Stimulated activated CD4-positive, alpha-beta T cell treated with anti-CD3 and anti-CD28 coated beads, Interleukin-15, amount 100 ng/mL, for 24 hours (primary cell): ENCODE measurements around the gene CMTM2.
"Not testable (repeated sequence)": the region's sequence is repeated elsewhere in the genome, so short reads cannot be mapped to it uniquely, and the experiment has no call there.

Experiments
- DNase-seq: peaks from one replicate; pipeline ENCODE4 v3.0.0-alpha.2; 2020

Gene CMTM2

DNA sequence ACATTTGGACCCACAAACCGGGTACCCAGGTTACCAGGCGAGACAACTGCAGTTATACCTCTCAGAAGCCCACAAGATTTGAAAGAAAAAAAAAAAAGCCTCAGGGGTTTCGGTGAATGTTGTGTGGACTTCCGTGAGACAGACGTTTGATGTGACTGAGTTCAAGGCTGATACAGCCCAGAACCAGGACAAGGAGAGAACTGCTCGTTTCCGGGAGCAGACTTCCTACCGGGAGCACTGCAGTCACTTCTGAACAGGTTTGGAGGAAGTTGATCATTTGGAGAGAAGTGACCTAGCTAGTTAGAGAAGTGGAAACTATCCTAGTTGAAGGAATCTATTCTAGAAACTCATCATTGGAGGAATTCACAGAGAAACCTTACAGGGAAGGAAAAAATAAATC is 26.0 kb upstream of the CMTM2 start:
- peak; percentile 14 for DNase-seq

DNA sequence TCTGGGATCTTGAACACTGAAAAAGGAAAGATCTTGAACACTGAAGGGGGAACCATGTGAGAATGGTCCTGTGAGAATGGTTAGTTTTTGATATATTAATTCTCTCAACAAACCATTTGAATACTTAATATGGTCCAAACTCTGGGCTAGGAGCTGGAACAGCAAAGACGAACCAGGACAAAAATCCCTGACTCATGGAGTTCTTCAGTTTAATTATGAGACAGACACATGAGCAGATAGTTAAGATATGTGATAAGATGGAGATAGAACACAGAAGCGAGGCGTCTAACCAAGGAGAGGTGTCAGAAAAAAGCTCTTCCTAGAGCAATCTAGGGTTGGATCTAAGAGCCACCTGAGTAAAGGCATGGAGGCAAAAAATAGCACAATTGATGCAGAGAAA is 25.2 kb upstream of the CMTM2 start:
- DNase-seq: no peak

DNA sequence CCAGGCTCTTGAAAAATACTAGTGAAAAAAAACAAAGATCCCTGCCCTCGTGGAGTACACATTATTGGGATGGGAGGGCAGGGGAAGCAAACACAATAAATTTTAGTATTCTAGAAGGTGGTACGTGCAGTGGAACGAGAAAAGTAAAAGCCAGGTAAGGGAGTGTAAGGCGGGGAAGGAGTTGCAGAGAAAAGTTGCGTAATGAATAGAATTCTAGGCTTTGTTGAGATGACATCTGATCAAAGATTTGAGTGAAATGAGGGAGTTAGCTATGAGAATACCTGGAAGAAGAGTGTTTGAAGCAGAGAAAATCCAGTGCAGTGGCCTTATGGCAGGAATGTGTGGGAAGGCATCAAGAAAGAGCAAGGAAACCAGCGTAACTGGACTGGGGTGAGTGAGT is 24.8 kb upstream of the CMTM2 start:
- no peak for DNase-seq

DNA sequence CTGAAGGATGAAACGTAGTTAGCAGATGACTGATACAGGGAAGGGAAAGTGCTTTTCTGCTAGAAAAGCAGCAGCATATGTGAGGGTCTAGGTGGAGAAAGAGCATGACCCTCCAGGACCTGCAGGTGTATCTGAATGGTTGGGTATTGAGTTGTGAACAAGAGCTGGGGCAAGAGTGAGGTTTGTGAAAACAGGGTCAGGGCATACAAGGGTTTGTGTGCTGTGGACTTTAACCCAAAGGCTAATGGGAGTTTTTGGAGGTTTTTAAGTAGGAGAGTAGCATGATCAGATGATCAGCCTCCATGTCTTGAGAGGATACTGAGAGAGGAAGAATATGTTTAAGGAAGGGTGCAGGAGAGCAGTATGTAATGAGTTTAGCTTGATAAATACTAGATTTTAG is 19.2 kb upstream of the CMTM2 start:
- no peak for DNase-seq

DNA sequence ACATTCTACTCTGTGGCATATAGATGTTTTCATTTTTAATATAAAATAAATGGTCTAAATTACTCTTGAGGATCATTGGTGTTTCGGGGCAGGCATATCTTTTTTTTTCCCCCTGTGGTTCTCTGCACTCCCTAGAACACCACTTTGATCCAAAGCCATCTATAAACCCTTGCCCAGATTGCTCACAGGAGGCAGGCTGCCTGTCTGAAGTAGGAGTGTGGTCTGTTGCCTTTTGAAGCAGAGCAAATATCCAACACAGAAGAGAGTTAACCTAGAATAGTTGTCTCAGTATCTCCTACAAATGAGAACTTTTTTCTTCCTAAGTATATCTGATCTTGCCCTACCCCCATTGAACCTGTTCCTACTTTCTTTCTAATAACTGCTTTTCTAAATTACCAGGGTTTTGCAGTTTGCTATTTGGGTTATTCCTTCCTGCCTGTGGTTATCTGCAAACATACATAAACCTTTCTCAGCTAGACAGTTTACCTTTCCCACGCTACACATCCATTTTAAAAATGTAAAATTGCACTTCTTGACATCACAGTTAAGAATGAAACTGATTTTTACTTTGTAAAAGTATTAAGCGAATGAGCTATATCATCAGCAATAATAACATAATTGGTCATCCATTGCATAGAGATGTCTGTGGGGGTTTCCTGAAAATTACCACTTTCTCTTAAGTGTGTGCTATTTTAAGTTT is 17.7 kb upstream of the CMTM2 start:
- no peak for DNase-seq

DNA sequence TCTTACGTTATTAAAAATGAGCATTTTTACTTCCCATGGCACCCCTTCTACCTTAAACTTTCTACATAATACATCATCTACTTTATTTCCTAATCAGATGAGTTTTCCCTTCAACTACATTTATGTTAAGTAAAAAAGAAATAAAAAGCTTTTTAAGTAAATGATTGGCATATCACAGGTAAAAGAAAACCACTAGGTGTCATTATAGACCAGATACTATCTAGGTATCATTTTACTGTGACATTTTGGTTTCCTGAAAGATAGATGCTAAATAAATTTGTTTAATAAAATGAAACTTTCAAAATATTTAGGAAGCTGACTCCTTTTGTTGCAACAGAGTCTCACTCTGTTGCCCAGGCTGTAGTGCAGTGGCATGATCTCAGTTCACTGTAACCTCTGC is 16.9 kb upstream of the CMTM2 start:
- no peak for DNase-seq

DNA sequence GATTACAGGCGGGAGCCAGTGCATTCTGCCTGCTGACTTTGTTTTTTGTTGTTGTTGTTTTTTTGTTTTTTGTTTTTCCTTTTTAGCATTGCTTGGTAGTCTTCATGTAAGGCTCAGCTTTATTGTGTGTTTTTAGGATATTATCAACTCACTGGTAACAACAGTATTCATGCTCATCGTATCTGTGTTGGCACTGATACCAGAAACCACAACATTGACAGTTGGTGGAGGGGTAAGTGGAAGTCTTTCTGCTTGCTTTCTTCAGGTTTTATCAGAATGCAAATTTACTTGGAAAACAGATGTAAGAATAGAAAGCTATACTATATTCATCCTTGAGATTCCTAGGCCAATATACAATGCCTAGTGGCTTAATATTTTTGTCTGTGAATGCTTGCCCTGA is 16.3 kb upstream of the CMTM2 start:
- no peak for DNase-seq

DNA sequence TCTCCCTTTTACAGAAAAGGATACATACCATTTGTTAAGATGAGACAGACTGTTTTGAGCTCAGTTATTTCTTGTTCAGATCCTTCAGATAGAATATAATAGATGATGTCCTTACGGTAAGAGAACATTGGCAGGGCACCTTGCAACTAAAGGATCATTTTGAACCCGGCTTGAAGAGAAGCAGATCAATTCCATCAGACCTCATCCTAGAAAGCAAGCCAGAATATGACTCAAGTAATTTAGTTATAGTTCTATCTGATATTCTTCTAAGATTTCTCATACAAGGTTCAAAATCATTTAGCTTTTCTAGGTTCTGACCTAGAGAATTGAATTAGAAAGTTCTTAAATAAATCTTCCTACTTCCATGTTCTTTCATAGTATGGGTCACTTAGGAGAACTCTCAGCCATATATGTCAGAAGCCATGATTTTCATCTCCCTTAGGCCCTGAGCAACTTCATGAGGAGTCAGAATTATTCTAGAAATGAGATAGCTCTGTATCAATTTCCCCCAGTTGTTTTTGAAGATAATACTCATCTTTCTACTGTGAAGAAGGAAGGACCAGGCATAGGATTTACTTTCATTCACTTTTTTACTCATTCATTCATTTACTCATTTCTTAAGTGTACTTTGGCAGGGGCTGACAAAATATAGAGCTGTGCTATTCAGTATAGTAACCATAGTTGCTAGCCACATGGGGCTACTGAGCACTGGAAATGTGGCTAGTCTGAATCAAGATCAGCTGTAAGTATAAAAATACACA is 15.5 kb upstream of the CMTM2 start:
- peak; percentile 27 for DNase-seq

DNA sequence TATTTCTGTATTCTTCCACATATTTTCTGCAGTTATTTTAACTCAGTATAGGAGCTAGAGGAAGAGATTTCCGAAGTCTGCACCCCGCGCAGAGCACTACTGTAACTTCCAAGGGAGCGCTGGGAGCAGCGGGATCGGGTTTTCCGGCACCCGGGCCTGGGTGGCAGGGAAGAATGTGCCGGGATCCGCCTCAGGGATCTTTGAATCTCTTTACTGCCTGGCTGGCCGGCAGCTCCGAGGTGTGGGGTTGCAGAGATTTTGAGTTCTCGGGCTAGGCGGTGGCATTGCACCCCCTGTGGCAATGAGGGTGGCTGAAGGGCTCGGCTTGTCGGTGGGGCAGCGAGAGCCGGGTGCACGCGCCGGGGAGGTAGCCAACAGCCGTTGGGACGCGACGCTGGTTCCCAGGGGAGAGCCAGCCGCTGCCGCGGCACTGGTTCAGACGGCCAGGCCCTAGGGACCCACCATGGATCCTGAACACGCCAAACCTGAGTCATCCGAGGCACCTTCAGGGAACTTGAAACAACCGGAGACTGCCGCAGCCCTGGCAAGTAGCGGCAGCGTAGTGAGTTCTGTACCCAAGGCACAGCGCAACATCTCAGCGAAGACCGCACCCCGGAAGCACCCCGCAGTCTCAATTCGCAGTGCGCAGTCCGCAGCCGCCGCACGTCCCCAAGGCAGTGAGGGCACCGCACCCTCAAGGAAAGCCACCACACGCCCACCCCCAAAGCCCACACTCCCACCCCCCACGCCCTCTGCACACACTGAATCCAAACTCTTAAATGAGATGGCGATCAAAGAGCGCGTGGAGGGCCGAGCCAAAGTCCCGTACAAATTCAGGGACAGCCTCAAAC is 13.0 kb upstream of the CMTM2 start, which contains the start of gene CMTM1:
TSS of gene CMTM1 (plus strand) at position 389 of the 851 bp plus-strand sequence. CDS start at position 464, 75 bp downstream.
- no peak for DNase-seq

DNA sequence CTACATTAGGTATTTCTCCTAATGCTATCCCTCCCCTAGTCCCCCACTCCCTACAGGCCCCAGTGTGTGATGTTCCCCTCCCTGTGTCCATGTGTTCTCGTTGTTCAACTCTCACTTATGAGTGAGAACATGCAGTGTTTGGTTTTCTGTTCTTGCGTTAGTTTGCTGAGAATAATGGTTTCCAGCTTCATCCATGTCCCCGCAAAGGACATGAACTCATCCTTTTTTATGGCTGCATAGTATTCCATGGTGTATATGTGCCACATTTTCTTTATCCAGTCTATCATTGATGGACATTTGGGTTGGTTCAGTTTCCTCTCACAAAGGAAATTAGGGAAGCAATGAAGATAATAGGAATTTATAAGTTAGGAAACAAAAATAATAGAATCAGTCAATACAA is 12.0 kb upstream of the CMTM2 start:
- DNase-seq: not testable (repeated sequence)

DNA sequence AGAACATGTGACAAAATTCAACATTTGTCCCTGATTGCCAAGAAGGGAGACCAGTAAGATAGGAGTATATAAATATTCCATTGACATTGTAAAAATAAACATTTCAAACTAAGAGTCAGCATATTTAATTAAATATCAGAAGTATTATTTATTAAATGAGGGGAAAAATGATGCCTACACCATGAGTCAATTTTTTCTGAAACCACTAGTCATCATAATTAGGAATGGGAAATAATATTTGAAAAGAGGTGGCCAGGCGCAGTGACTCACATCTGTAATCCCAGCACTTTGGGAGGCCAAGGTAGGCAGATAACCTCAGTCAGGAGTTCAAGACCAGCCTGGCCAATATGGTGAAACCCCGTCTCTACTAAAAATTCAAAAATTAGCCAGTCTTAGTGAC is 10.9 kb upstream of the CMTM2 start:
- DNase-seq: no peak

DNA sequence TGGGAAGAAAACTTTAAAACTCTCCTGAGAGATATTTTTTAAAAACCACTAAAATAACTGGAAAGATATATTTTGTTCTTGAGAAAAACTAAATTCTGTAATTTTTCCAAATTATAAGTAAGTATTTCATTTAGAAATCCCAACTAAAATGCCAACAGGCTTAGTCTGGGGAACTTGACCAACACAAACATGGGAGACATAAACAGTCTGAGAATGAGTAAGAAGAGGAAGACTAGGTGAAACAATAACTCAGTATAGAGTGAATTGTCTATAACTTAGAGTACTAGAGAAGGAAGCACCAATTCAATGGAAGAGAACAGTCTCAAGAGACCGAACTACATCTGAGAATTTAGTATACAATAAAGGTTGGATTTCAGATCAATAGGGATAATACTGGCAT is 10.1 kb upstream of the CMTM2 start:
- no peak for DNase-seq

DNA sequence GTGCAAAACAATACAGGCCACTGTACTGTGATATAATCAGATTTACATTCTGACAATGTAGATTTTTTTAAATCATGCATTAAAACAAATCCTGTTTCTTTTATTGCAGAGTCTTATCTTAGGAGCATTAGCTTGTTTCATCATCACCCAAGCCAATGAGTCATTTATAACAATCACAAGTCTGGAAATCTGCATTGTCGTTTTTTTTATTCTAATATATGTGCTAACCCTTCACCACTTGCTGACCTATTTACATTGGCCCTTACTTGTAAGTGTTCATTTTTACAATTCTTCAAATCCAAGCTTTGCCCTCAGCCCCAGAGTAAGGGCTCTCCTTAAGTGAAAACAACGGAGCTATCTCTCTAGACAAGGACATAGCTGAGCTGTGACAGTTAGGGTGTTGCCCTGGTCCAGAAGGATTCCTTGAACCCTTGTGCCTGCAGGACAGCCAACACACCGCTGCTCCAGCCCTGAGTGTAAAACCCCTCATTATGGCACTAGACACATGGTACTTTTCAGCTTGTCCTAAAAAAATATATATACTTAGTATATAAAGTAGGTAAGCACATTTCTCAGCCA is 9.3 kb upstream of the CMTM2 start:
- DNase-seq: no peak

DNA sequence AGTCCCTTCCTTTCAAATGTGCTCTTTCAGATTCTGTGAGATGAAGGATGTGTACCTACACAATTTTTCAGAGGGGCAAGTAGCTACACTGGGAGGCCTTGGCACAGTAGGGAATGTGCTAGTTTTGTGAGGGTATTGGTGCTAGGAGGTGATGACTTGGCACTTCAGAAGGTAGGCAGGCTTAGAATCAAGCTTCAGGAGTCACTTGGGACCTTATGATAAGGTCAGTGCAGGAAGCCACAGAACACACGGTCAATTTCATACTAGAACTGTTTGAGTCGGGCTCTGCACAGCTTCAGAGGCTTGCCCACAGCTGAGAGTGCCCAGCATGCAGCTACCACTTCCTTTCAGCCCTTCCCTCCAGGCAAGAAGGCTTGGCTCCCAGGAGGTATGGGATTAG is 6.9 kb upstream of the CMTM2 start:
- DNase-seq: no peak

DNA sequence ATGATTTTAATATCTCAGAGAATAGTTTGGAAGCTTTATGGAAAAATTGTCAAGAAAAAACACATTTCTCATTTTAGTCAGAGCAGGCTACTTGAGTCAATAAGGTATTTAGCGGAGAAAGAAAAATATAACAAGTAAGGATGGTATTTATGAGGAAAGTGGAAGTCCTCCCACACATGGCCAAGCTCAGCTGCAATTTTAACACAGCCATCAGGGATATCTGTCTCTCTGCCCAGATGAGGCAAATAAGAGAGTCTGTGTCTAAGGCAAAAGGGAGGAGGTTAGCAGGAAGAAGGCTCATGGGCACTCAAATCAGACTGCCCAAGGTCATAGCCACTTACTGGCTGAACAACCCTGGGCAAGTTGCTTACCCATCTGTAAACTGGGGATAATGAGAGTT is 5.2 kb upstream of the CMTM2 start:
- no peak for DNase-seq

DNA sequence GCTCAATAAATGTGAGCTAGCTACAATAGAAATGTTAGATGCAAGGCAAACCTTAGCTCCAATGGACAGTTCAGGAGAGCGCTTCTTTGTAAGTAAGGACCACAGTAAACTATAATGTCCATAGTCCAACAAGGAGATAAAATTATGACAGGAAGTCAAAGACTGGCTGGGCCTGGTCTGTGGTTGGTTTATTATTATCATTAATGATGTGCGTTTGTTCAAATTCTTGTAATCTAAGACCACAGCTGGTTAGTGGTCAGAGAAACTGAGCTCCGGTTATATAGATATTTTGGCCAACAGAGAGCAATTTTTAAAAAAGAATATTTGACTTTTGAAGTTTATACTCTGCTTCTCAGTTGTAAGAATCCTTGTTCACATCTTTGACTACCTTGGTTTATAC is 4.7 kb upstream of the CMTM2 start:
- no peak for DNase-seq

DNA sequence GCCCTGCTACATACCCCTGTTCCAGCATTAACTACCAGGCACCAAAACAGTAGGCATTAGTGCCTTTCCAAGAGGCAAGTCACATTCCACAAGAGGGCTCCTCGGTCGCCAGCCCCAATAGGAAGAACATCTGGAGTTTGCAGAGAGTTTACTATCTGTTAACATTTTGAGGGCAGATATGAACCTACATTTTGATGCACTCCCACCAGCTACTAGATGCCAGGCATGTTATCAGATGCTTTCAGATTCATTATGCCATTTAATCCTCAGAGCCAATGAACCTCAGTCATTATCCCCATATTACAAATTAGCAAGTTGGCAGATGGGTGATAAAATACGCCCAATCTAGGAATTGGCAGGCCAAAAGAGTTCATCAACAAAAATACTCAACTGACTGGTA is 4.2 kb upstream of the CMTM2 start:
- no peak for DNase-seq

DNA sequence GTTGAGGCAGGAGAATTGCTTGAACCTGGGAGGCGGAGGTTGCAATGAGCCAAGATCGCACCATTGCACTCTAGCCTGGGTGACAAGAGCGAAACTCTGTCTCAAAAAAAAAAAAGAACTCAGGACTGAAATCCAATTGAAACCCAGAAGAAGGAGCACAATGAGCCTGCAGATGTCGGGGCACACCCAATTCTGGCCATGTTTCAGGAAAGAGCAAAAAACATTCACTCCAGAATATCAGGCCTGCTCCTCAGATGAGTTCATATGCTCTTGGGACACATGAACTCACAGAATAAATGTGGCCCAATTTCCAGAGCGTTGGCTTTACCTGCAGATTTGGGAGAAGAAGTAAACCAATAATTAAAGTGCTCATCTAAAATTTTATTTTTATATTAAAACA is 3.0 kb upstream of the CMTM2 start:
- no peak for DNase-seq

DNA sequence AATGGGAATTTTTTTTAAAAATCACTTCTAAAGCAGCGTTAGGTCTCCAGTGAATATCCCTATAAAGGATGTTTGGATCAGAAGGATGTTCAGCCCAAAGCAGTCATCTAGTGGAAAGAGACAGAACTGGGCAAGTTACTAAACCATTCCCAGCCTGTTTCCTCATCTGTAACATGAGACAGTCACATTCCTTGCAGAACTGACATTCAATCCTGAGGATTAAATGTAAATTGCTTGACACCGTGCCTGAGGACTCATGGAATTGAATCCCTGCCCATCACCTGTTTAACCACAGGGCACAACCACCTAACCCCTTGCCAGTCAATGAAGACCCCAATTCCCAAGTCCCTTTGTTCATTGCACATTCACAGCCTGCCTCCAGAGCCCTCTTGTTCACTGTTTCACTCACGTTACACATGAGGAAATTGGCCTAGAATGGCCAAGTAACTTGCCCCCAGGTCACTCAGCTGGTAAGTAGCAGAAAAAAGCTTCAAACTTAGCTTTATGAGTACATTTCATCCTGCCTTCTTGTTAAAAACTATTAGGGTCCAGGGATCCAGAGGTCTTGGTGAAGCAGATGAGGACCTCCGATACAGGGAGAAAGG is 1.4 kb downstream of the CMTM2 start:
- no peak for DNase-seq

DNA sequence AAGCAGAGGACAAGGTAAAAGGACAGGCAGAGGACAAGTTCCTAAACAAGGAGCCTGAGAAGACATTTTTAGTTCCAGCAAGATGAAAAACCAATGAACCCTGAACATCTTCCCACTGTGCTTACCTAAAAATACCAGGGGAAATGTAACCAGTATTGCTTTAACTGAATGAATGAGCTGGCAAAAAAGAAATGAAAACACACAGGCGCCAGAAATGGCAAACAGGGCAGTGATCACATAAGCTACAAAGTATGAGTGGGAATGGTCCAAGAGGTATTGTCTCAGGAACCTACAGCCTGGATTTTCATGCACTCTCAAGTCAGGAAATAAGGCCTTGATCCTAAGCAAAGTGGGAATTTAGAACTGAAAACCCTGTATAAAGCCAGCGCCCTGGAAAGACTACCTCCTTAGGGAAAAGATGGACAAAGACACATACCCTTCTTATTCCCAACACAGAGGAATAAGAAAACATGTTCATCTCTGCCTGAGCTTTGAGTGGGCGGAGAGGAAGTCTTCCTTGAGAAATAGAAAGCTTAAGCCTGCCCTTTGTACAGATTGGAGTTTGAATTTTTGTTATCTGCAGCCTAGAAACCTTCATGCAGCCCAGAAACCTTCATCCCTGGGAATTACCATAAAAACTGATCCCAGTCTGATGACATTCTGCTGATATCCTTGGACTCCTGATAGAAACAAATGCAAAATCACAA is 2.1 kb downstream of the CMTM2 start:
- no peak for DNase-seq

DNA sequence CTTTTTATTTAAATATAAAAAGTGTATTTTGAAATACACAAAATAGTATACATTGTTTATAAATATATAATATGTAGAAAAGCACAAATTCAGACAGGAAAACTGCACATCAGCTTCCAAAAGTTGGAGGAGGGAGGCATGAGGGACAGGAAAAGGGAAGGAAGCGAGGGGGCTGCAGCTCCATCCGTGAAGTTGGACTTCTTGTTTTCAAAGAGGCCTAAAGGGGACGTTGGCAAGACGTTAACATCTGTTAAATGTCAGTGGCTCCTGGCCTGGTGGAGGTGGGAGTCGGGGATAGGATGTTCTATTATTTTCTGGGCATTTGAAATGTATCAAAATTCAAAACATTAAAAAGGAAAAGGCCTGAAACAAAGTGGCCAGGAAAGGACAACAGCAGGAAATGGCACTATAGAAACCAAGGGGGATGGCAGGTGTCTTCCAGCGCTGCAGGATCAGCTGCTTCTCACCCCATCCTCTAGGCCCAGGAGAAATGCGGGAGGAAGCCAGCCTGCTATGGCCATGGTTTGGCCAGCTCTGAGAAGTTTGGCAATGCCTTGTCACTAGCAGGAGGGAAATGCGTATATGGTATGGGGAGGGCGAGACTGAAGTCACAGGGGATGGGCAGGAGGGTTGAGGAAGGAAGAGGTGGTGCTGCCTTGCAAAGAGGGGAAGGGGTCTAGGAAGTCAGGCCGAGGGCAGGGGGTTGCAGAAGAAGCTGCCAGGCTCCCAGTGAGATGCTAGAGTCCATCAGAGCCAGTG is 6.4 kb downstream of the CMTM2 start:
- DNase-seq: no peak
